AG09309 (cell line): ENCODE data around the gene MC5R.
"Not testable (repeated sequence)": the region's sequence is repeated elsewhere in the genome, so short reads cannot be mapped to it uniquely, and the experiment has no call there.

Experiments used
- DNase-seq: peaks from one replicate; pipeline ENCODE4 v3.0.0-alpha.2; 2010; ENCODE audit warnings: low read depth
- H3K4me3 ChIP-seq: 2 replicates; pipeline ENCODE4 v1.5.1; 2011; ENCODE audit warnings: mild to moderate bottlenecking, low read depth, low read length, moderate library complexity; ENCODE audit not compliant: control insufficient read depth
- TF ChIP-seq, protein P1 (sequence below): IDR thresholded peaks from 2 replicates; pipeline ENCODE4 v1.5.1; 2011; ENCODE audit warnings: mild to moderate bottlenecking, low read depth, low read length, inconsistent platforms; ENCODE audit not compliant: insufficient read depth, control insufficient read depth; ENCODE audit errors: missing control alignments

Gene MC5R

DNA sequence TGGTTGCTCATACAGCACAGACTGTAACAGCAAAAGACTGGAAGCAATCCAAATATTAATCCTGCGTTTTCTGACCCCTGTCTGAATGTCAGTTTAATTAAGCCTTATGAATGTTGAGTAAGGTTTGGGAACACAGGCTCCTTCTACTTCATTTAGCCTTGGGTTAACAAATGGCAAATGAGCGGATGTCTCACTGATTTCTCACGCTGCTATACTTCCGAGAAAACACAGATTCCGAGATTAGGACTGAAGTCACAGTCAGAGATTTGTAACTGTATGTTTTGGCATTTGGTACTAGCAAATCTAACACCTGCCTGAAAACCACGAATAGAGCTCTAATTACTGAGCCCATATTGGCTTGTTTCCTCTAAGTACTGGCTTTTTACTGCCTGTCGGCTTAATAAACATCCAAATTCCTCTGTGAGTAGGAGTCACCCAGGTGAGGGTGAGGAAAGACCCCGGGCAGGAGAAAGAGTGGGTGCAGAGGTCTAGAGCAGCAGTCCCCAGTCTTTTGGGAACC, 10.6 kb downstream of the MC5R start:
- no peak overlapping the region for H3K4me3 ChIP-seq
- DNase-seq, result no peak
- TF ChIP-seq, protein P1, sequence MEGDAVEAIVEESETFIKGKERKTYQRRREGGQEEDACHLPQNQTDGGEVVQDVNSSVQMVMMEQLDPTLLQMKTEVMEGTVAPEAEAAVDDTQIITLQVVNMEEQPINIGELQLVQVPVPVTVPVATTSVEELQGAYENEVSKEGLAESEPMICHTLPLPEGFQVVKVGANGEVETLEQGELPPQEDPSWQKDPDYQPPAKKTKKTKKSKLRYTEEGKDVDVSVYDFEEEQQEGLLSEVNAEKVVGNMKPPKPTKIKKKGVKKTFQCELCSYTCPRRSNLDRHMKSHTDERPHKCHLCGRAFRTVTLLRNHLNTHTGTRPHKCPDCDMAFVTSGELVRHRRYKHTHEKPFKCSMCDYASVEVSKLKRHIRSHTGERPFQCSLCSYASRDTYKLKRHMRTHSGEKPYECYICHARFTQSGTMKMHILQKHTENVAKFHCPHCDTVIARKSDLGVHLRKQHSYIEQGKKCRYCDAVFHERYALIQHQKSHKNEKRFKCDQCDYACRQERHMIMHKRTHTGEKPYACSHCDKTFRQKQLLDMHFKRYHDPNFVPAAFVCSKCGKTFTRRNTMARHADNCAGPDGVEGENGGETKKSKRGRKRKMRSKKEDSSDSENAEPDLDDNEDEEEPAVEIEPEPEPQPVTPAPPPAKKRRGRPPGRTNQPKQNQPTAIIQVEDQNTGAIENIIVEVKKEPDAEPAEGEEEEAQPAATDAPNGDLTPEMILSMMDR, result no peak

GRCh38 chr18:13835202-13835601, 11.3 kb downstream of the MC5R start:
- TF ChIP-seq, protein P1, result no peak
- DNase-seq, result no peak
- no peak overlapping the region for H3K4me3 ChIP-seq

DNA sequence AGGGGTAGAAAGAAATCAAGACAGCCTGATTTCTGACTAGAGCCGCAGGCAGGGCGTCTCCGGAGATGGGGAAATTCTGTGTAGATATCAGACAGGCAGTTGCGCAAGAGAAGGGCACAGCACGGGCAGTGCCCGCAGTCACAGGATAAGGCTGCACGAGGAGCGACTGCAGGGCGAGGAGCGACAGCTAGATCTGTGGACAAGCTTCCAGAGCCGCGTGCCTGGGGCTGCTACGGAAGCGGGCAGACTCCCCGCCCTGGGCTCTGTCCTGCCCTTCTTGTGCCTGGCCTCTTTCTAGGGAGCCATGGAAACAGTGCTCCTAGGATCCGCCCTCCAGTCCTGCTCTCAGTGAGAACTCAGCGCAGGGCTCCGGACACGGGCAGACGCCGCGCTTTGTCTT, 12.6 kb downstream of the MC5R start:
- no peak overlapping the region for H3K4me3 ChIP-seq
- DNase-seq, result no peak
- TF ChIP-seq, protein P1, result no peak

- H3K4me3 ChIP-seq, result no peak overlapping the region
- no peak for DNase-seq
- TF ChIP-seq, protein P1, result no peak
Observed at GRCh38 chr18:13849791-13850190, 25.8 kb downstream of the MC5R start.

DNA sequence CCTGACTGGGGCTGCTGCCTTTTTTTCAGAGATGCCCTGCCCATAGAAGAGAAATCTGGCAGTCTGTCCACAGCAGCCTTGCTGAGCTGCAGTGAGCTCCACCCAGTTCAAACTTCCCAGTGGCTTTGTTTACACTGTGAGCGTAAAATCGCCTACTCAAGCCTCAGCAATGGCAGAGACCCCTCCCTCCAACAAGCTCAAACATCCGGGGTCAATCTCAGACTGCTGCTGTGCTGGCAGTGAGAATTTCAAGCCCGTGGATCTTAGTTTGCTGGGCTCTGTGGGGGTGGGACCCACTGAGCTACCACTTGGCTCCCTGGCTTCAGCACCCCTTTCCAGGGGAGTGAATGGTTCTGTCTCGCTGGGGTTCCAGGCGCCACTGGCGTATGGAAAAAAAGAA, 38.9 kb downstream of the MC5R start:
- H3K4me3 ChIP-seq, DNase-seq: not testable (repeated sequence)

DNA sequence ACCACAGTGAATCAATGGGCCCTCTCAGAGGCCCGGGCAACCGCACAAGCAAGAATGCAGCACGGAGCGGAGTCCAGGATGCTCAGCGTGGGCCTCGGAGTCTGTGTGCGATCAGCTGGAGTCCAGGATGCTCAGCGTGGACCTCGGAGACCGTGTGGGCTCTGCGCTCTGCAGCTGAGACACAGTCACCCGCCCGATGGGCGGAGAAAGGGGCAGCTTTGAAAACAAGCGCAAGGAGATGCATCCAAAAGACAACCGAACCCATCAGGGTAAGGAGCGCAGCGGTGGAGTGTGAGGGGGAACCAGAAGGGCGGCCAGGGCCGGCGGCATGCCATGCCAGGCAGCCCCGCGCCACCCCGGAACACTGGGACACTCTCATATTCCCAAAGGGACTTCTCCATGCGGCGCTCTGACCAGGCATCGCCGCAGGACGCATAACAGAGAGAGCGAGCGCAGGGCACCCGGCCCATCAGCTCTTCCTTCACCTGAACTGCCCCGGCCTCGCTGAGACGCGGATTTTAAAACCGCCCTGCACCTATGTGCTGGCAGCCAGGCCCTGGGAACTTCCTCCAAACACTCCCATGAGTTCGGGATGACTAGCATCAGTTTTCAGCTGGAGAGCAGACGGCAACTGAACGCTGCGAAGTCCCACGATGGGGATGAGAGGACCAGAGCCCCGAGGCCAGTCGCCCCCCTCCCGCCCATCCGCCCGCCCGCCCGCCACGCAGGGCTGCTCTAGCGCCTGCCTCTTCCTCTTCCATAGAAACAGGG, 44.7 kb downstream of the MC5R start:
- no peak for DNase-seq
- no peak overlapping the region for H3K4me3 ChIP-seq

GRCh38 chr18:13871701-13872100, 47.8 kb downstream of the MC5R start:
- no peak overlapping the region for H3K4me3 ChIP-seq
- TF ChIP-seq, protein P1, result no peak
- no peak for DNase-seq

More for the DNA sequence above, 44.7 kb downstream of the MC5R start:
- TF ChIP-seq, protein P1, result no peak
